Measurements from ENCODE around the gene CCDC137.

The CCDC137 gene

GRCh38 chr17:81719410-81720266 lies 53.1 kb downstream of the CCDC137 start:
- Mint-ChIP-seq H3K4me3 (no peak overlapping the region), H3K27ac (no peak overlapping the region), H3K27me3 (ENCODE audit: low read depth) (peaks cover 7% of the 10 kb centered on the region)

DNA sequence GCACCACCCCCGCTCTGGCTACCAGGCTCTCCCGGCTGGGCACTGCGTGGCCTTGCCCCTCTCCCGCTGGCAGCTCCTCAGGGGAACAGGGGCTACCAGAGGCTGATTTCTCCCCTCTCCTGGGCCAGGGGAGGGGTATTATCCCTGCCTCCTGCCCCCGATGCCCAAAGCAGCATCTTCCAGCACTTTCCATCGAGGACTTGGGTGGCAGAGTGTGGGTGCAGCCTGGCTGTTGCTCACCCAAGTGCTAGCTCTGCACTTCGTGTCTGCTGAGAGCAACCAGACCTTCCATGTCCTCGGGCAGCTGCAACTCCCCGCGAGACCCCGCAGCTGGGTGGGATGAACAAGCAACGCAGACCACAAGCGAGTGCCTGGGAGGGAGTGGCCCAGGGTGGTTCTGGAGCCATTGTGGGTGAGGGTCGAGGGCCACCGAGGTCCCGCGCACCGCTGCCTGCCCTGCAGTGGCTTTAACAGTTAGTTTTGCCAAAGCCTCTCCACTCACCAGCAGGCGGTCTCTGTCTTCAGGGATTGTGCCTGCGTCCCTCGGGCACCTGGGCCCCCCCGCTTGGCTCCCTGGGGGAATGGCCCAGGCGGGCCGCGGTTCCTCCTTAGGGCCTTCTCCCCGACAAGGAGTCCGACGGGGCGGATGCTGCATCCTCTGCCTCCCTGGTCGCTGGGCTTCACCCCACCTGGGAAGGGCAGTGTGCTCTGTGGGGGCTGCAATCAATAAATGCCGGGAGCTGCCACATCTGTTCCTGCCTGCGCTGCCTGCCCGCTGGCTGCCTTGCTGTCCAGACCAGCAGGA lies 53.9 kb downstream of the CCDC137 start:
- peaks cover 4% of the 10 kb centered on the region for H3K4me1 Mint-ChIP-seq (ENCODE audit: low read depth)
- no peak overlapping the region for H3K27ac Mint-ChIP-seq
- H3K27me3 Mint-ChIP-seq (ENCODE audit: low read depth): peaks cover 7% of the 10 kb centered on the region
- H3K4me3 Mint-ChIP-seq: no peak overlapping the region
- no peaks in the 10 kb centered on the region for H3K9me3 Mint-ChIP-seq
- H3K36me3 Mint-ChIP-seq (ENCODE audit: low read depth): no peaks in the 10 kb centered on the region

More at GRCh38 chr17:81719410-81720266, 53.1 kb downstream of the CCDC137 start:
- Mint-ChIP-seq H3K9me3 (no peaks in the 10 kb centered on the region), H3K36me3 (ENCODE audit: low read depth) (no peaks in the 10 kb centered on the region), H3K4me1 (ENCODE audit: low read depth) (peaks cover 4% of the 10 kb centered on the region)

DNA sequence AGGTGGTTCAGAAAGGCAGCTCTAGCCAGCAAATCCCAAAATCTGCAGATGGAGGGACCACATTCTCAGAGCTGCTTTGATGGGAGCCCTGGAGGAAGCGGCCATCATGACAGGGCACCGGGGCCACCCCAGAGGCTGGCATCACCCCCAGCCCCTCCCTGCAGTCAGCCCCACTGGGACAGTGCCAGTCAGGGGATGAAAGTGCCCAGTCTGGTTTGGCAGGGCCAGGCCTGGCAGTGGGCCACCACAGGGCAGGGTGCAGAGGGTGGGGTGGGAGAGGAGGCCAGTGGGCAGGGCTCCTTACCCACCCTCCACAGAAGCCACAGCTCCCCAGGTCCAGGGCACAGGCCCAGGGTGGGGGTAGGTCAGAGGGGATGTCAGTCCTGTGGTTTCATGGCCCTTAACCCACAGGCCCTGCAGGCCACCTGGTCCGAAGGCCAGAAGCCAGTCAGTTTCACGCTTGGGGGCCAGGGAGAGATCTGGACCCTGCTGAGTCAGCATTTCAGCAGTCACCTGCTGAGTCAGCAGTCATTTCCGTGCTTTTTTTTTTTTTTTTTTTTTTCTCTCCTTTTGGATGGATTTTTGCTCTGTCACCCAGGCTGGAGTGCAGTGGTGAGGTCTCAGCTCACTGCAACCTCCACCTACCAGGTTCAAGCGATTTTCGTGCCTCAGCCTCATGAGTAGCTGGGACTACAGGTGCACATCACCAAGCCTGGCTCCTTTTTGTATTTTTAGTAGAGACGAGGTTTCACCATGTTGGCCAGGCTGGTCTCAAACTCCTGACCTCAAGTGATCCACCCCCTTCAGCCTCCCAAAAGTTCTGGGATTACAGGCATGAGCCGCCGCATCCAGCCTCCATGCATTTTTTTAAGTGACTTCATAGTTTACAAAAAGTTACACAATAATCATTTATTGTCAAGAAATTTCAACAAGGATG lies 55.9 kb downstream of the CCDC137 start:
- Mint-ChIP-seq H3K4me1 (ENCODE audit: low read depth) (peaks cover 4% of the 10 kb centered on the region), H3K36me3 (ENCODE audit: low read depth) (no peaks in the 10 kb centered on the region), H3K27me3 (ENCODE audit: low read depth) (peaks cover 7% of the 10 kb centered on the region), H3K4me3 (no peak overlapping the region), H3K27ac (no peak overlapping the region), H3K9me3 (no peaks in the 10 kb centered on the region)
